DOHH2 (cell line): ENCODE results near the gene NFIB.

ENCODE experiments used
- H3F3A ChIP-seq: fragments of 200-600 bp; sonication (generic), shearing (Covaris generic); 2 replicates; pipeline ENCODE4 v1.6.0; 2016; ENCODE audit warnings: antibody characterized with exemption, mild to moderate bottlenecking; ENCODE audit not compliant: control insufficient read depth, insufficient read depth
- H3K27ac ChIP-seq: fragments of 200-600 bp; sonication (generic); 2 replicates; pipeline ENCODE4 v1.5.1; 2014; ENCODE audit warnings: low read depth, mild to moderate bottlenecking, low read length, moderate library complexity
- H3K27me3 ChIP-seq: fragments of 200-600 bp; sonication (generic); 2 replicates; pipeline ENCODE4 v1.6.1; 2014; ENCODE audit warnings: mild to moderate bottlenecking, low read length, mixed read lengths; ENCODE audit not compliant: control insufficient read depth
- H3K36me3 ChIP-seq: fragments of 200-600 bp; sonication (generic); 2 replicates; pipeline ENCODE4 v1.6.1; 2014; ENCODE audit warnings: mild to moderate bottlenecking, low read length, moderate library complexity, mixed read lengths; ENCODE audit not compliant: control insufficient read depth
- H3K4me1 ChIP-seq: fragments of 200-600 bp; sonication (generic); 2 replicates; pipeline ENCODE4 v1.6.1; 2014; ENCODE audit warnings: mild to moderate bottlenecking, low read length, mixed read lengths; ENCODE audit not compliant: control insufficient read depth
- H3K4me2 ChIP-seq: fragments of 200-600 bp; sonication (generic); 2 replicates; pipeline ENCODE4 v1.6.0; 2014; ENCODE audit warnings: mild to moderate bottlenecking, low read length, moderate library complexity
- H3K4me3 ChIP-seq: fragments of 200-600 bp; sonication (generic); 2 replicates; pipeline ENCODE4 v1.5.1; 2014; ENCODE audit warnings: mild to moderate bottlenecking, low read length, mixed read lengths
- H3K79me2 ChIP-seq: fragments of 200-600 bp; sonication (generic); 2 replicates; pipeline ENCODE4 v1.6.1; 2014; ENCODE audit warnings: mild to moderate bottlenecking, low read length, mixed read lengths; ENCODE audit not compliant: control insufficient read depth
- H3K9me2 ChIP-seq: fragments of 200-600 bp; sonication (generic); replicated peaks from 2 replicates; pipeline ENCODE4 v1.6.1; 2014; ENCODE audit warnings: mild to moderate bottlenecking, low read length, mixed read lengths; ENCODE audit not compliant: control insufficient read depth
- H3K9me3 ChIP-seq: fragments of 200-600 bp; sonication (generic); 2 replicates; pipeline ENCODE4 v1.6.1; 2014; ENCODE audit warnings: antibody characterized with exemption, low read length, mixed read lengths; ENCODE audit not compliant: control insufficient read depth, insufficient read depth
- H4K20me1 ChIP-seq: fragments of 200-600 bp; sonication (generic); 2 replicates; pipeline ENCODE4 v1.6.0; 2014; ENCODE audit warnings: low read depth, mild to moderate bottlenecking, antibody characterized with exemption, low read length, moderate library complexity; ENCODE audit not compliant: control insufficient read depth, insufficient read depth
- CTCF ChIP-seq: fragments of 200-600 bp; sonication (generic); IDR thresholded peaks from one replicate; pipeline ENCODE4 v1.5.1; 2014; ENCODE audit warnings: antibody characterized with exemption, mild to moderate bottlenecking, low read depth, low read length; ENCODE audit not compliant: poor library complexity, severe bottlenecking
- EZH2phosphoT487 ChIP-seq: fragments of 200-600 bp; sonication (generic); IDR thresholded peaks from 2 replicates; pipeline ENCODE4 v1.6.1; 2017; ENCODE audit warnings: borderline replicate concordance, mild to moderate bottlenecking, antibody characterized with exemption, low read length, moderate library complexity, mixed read lengths

Gene NFIB

DNA sequence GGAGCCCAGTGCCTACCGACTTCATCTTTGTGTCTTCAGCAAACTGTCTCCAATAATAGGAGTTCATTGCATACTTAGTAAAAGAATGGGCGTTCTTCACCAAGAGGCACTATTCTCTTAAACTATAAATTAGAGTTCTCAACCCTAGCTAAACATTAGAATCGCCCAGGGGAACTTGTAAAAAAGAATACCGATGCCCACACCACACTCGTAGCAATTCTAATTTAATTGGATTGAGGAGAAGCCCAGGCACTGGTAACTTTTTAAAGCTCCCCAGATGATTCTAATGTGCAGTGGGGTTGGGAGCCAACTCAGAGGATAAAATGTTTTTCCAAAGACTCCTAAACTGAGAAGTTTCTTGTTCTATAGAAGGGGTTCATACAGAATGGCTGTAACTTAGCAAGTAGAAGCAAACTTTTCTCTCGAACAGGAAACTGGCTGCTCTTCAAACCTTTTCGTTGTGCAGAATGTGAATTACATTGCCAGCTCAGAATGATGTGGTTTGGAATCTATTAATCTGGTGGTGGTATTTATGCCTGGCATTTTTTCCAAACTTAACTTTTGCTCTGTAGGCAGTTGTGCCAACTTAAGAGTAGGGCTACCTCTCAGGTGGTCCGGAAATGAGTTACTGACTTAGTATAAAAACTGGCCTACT is 26.4 kb upstream of the NFIB start:
- H3K4me3 ChIP-seq: no peak overlapping the region
- no peaks in the 10 kb centered on the region for H3K9me2 ChIP-seq
- no peak overlapping the region for H3K27ac ChIP-seq
- no peaks in the 10 kb centered on the region for H3K36me3 ChIP-seq
- H3K4me2 ChIP-seq: no peak overlapping the region
- H3F3A ChIP-seq: no peaks in the 10 kb centered on the region
- no peak for TF ChIP-seq CTCF
- no peak for TF ChIP-seq EZH2phosphoT487
- H4K20me1 ChIP-seq: no peaks in the 10 kb centered on the region
- H3K27me3 ChIP-seq: peaks cover 45% of the 10 kb centered on the region
- no peaks in the 10 kb centered on the region for H3K9me3 ChIP-seq
- H3K79me2 ChIP-seq: no peaks in the 10 kb centered on the region
- no peaks in the 10 kb centered on the region for H3K4me1 ChIP-seq

DNA sequence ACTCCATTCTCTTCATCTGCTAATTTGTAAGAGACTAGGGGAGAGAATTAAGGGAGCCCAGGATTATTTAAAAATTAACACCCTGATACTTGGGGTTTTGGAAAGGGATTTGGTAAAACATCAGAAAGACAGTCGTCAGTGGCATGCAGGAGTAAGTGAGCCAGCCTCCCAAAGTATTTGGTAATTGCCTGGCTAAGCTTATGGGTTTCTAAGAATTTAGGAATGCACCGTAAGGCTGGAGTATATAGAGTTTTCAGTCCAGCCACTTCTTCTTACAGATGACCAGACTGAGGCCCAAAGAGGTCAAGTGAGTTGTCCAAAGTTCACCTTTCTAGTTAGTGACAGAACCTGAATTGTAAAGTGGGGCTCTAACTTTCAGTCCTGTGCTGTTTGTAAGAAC is 25.8 kb upstream of the NFIB start:
- no peaks in the 10 kb centered on the region for H3K9me2 ChIP-seq
- no peaks in the 10 kb centered on the region for H3K9me3 ChIP-seq
- H3K79me2 ChIP-seq: no peaks in the 10 kb centered on the region
- H3K27me3 ChIP-seq: peaks cover 42% of the 10 kb centered on the region
- H3K36me3 ChIP-seq: no peaks in the 10 kb centered on the region
- no peak overlapping the region for H3K4me2 ChIP-seq
- no peaks in the 10 kb centered on the region for H4K20me1 ChIP-seq
- H3F3A ChIP-seq: no peaks in the 10 kb centered on the region
- H3K27ac ChIP-seq: no peak overlapping the region
- no peaks in the 10 kb centered on the region for H3K4me1 ChIP-seq
- TF ChIP-seq EZH2phosphoT487: no peak
- TF ChIP-seq CTCF: no peak
- no peak overlapping the region for H3K4me3 ChIP-seq

- Histone ChIP-seq H3K4me1 (no peaks in the 10 kb centered on the region), H3K4me3 (no peak overlapping the region), H3K79me2 (no peaks in the 10 kb centered on the region), H3K4me2 (no peak overlapping the region), H4K20me1 (no peaks in the 10 kb centered on the region), H3K27ac (no peak overlapping the region), H3K36me3 (no peaks in the 10 kb centered on the region), H3F3A (no peaks in the 10 kb centered on the region), H3K9me2 (no peaks in the 10 kb centered on the region), H3K9me3 (no peaks in the 10 kb centered on the region), H3K27me3 (peaks cover 28% of the 10 kb centered on the region)
- no peak for TF ChIP-seq CTCF
Observed at GRCh38 chr9:14337615-14338014, 23.7 kb upstream of the NFIB start.
